NCI-H2107 treated with DMSO at 0.1 percent for 48 hours (cell line): ENCODE data around the gene PLAU.
A peak's percentile ranks its signal among the peaks of the same experiment; 100 is the strongest.
"Not testable (repeated sequence)": the region's sequence is repeated elsewhere in the genome, so short reads cannot be mapped to it uniquely, and the experiment has no call there.

ENCODE experiments used
- DNase-seq: peaks from one replicate; lab custom pipeline; 2025; ENCODE audit not compliant: unreplicated experiment; lab: John Stamatoyannopoulos, UW

Gene PLAU

DNA sequence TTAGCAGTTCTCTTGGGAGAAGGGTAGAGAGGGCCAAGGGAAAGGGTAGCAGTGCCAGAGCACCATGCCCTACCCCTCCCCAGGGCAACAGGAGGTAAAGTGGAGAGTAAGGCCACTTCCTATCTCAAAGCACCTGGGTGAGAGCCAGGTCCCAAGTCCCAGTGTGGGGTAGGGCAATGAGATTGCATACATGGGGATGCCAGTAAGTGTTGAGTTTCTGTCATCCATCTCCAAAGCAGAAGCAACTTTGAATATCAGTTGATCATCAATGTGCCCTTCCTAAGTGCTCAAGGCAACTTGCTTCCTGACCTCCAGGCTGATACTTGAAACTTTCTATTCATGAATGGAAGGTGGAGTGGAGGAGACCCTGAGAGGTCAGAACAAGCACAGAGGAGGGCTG is 34.4 kb upstream of the PLAU start:
- DNase-seq: no peak

DNA sequence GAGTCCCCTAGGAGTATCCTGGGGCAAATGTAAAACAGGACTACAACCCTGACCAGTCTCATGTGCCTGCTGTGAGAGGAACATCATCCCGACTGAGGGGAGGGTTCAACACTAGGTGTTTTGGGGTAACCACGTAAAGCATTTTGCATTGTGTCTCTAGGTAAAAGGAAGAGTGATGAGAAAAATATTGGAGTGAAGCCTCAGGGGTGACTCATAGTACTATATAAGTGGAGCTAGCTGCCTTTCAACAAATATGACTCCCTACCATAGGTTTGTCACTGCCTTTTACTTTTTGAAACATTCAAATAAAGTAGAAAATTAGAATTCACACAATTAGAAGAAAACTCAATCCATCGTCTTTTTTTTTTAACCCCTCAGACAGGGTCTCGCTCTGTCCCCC is 34.0 kb upstream of the PLAU start:
- no peak for DNase-seq

DNA sequence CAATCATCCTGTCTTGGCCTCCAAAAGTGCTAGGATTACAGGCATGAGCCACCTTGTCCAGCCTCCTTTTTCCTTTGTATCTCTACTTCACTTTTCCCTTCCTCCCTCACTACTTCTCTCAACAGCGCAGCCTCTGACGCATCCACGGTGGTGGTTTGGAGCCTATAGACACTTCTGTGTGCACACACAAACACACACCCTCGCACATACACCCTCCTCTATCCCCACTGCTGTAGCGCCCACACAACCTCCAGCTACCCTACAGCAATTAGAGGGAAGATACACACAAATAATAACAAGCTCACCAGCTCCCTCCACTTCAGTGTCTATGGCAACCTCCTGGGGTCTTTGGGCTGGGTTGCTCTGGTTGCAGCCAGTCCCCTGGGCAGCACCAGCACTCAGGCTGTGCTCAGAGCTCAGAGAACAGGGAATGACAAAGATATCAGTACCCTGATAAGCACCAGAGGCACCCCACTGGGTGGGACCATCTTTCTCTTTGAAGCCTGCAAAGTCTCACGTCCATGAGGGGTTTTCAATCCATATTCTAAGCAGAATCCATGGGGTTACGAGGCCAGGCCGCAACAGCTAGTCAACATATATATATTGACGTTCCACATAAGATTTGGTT is 33.3 kb upstream of the PLAU start:
- no peak for DNase-seq

DNA sequence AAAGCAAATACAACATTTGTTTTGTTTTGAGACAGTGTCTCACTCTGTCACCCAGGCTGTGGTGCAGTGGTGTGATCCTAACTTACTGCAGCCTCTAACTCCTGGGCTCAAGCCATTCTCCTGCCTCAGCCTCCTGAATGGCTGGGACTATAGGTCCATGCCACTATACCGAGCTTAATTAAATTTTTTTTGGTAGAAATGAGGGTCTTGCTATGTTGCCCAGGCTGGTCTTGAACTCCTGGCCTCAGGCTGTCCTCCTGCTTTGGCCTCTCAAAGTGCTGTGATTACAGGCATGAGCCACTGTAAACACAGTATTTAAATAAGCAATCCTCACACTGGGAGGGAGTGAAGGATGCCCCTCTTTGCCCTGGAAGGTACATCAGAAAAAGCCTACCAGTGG is 32.6 kb upstream of the PLAU start:
- no peak for DNase-seq

DNA sequence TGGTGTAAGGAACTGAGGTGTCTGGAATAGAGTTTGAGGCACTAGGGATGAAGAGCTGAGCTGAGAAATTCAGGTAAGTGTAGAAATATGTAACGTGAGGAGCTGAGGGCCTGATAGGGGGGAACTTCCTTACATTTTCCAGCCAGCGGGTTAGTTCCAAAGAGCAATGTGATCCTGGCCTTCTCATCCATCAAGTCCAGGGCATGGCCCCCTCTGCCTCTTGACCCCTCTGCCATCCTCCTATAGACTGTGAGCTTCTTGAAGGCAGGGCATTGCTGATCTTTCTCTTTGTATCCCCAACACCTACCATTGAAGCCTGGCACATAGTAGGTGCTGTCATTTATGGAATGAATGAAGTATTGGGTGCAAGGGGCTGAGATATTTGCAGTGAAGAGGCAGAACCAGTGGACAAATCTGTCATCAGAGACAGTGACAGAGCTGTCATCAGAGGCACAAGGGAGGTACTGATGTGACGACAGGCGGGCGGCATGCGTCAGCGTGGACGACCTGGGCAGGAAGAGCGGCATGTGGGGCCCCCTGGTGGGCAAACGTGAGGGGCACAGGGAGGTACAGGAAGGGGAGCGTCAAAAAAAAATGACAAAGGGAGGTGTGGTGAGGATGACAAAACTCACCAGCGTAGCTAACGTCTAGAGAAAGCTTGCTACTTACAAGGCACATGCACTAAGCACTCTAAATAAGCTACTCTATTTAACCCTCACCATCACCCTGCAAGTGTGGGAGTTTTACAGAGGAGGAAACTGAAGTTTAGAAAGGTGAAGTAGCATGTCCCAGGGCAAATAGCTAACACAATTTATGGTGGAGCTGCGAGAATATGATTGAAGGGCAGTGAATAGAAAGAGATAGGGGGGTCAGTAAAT is 31.4 kb upstream of the PLAU start:
- DNase-seq: peak; percentile 29

DNA sequence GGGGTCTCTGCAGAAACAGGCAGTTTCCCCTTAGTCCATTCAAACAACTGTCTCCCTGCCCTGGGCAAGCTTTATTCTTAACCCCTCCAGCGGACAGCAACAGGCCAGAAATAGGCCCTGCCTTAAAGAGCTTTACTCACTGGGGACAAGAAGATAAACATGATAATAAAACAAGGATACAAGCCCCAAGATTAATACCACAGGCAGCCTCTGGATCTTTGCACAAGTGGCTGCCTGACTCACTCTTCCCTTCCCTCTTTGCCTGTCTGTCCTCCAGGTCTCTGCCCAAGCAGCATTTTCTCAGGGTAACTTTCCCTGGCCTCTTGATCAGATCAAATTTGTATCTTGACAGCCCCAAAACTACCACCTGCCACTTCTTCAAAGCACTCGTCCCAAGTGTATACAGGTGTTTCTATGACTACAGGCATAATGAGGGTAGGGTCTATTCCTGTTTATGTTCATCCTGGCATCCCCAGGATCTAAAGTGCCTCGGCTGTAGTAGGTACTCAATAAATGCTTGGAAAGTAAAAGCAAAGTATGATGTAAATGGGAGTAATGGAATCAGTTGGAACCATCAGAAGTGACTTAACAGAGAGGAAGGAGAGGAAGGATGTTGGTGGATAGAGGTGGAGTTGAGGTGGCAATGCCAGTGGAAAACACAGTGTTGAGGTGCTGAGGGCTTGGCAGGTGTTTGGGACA is 29.6 kb upstream of the PLAU start:
- DNase-seq: no peak

DNA sequence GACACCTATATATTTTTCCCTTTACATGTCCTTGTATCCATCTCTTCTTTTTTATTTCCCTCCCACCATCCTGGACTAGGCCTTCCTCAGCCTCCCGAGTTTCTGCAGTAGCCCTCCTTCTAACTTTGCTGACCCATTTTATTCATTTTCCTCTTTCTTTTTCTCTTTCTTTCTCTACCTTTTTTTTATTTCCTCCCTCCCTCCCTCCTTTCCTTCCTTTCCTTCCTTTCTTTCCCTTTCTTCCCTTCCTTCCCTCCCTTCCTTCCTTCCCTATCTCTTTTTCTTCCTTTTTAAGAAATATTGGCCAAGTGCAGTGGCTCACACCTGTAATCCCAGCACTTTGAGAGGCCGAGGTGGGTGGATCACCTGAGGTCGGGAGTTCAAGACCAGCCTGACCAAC is 26.9 kb upstream of the PLAU start:
- no peak for DNase-seq

DNA sequence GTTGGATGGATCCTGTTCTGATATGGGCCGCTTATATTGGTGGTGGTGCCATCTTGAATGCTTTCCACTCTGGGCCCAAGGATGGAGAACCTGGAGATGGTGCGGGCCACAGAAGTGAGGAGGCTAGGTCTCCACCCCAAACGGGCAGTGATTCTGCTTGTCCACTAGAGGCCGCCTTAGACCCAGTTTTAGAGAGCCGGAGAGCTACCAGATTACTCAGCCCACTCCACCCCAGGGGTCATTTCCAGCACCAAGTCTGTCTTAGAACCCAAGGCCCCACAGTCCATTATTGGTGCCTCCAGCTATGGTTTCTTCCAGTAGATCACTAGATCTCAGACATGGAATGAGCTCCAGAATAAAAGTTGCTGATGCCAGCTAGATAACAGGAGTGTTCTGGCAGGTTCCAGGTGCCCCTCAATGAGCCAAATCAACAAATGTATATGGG is 24.8 kb upstream of the PLAU start:
- DNase-seq: peak; percentile 21

DNA sequence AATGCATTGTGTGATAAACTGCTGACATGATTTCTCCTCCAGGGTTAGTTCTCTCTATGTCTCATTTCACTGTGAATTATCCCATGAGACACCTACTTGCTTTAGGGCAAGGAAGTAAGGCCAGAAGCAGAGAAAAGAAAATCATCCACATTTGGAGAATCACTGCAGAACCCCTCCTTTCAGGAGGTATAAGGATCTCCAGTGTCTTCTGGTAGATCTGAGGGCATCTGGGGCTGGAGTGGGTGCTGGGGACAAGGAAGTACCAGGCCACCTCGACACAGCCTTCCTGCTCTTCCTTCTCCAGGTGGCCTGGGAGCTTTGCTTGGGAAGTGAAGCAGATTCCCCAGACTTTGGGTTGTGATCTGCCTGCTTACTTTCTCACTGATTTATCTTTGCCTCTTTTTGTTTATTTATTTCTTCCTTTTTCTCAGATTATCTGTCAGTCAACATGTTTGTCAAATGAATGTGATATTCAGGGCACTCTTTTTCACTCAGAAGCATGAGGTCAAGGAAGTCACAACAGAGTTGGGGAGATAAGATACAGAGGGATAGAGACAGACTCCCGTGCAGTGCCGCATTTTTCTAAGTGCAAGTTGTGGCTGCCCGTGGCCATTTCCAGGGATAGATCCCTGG is 24.2 kb upstream of the PLAU start:
- DNase-seq: no peak

DNA sequence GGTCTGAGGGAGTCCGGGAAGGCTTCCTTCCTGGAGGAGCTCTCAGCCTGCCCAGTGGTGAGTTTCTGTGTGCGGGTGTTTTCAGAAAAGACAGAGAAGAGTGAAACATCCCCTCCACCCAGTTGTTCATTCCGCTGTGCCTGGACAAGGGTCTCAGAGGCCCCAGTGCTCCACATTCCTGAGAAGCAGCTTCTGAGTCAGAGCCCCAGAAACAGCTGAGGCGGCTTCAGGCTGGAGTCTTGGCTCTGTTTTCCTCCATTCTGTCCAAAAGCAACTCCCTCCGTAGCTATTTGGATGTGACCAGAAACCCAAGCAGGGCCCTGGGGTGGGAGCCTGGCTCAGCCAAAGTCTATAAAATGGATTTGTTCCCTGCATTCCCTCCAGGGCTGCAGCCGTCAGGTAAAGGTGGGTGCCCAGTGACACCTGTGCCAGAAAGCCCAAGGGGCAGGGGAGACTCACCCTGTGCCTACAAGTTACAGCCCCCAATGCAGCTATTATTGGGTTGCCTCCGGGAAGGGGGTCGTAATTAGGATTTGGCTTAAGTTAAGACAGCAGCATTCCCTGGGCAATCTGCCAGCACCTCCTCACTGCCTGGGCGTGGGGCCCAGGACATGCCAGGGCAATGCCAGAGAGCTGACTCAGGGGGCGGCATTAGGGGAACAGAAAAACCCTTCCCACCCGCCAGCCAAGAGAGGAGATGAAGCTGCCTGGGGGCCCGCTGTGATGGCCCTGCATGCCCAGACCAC is 23.5 kb upstream of the PLAU start:
- no peak for DNase-seq

DNA sequence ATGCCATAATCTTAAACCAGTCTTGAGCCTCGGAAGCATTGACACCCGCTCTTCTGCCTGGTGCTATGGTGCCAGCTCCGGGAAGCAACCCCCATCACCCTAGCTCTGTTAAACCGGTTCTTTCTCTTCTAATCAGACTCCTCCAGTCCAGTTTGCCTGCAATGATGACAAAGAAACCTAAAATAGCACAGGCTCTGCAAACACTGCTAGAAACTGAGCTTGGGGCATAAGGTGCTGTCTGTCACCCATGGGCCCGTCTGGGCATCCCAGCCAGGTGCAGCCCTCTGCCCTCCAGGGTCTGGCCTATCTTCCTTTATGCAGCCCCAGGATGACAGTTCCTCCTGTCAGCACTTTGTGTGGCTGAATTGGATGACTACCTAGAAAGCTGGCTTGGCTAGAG is 22.4 kb upstream of the PLAU start:
- DNase-seq: no peak

DNA sequence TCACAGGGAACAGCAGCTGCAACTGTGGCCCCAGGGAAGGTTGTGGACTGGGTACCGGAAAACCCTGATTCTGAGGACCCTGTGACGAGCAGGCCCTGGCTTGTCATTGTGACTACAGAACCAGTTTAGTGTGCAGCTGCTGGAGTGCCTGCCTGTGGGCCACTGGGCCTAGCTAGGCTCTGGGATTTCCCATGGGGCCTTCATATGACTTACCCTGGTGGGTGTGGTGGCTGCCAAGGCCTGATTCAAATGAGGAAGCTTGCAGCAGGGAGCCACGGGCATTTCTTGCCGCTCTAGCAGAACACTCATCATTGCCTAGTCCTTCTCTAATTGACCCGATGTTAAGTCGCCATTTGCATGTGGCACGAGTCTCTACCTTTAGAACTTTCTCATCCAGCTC is 21.9 kb upstream of the PLAU start:
- DNase-seq: peak; percentile 32

DNA sequence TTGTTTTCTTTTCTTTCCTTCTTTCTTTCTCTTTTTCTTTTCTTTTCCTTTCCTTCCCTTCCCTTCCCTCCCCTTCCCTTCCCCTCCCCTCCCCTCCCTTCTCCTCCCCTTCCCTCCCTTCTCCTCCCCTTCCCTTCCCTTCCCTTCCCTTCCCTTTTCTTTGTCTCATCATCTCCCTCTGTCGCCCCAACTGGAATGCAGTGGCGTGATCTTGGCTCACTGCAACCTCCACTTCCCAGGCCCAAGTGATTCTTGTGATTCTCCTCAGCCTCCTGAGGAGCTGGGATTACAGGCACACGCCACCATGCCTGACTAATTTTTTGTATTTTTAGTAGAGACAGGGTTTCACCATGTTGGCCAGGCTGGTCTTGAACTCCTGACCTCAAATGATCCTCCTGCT is 21.5 kb upstream of the PLAU start:
- not testable (repeated sequence) for DNase-seq

DNA sequence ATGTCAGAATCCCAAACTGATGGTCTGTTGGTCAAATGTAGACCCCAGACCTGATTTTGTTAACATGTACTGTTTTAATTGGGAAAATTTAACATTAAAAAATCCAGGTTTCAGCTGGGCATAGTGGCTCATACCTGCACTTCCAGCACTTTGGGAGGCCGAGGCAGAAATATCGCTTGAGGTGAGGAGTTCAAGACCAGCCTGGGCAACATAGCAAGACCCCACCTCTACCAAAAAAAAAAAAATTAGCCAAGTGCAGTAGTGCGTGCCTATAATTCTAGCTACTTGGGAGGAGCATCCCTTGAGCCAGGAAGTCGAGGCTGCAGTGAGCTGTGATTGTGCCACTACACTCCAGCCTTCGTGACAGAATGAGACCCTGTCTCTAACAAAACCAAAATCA is 20.7 kb upstream of the PLAU start:
- DNase-seq: no peak

DNA sequence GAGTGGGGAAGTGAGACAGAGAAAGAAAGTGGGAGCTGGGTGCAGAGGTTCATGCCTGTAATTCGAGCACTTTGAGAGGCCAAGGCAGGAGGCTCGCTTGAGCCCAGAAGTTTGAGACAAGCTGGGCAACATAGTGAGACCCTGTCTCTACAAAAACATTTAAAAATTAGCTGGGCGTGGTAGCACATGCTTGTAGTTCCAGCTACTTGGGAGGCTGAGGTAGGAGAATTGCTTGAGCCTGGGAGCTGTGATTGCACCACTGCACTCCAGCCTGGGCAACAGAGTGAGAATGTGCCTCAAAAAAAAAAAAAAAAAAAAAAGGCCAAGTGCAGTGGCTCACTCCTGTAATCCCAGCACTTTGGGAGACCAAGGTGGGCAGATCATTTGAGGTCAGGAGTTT is 20.1 kb upstream of the PLAU start:
- not testable (repeated sequence) for DNase-seq

DNA sequence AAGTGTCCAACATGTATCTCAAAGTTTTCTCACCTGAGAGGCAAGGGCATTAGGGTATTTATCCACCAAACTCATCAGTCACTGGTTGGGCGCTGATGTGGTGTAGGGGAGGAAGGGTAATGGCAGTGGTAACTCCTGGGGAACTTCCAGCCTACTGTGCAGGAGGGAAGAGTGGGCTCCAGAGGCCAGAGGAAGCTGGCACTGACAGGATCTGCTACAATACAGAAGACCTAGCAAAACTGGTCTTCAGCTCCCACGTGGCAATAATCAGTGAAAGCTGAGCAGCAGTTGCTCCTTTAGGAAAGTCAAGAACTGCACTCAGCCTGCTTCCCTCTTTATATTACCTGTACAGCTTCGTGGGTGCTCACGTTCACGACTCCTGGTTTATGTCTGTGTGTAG is 19.4 kb upstream of the PLAU start:
- DNase-seq: no peak

DNA sequence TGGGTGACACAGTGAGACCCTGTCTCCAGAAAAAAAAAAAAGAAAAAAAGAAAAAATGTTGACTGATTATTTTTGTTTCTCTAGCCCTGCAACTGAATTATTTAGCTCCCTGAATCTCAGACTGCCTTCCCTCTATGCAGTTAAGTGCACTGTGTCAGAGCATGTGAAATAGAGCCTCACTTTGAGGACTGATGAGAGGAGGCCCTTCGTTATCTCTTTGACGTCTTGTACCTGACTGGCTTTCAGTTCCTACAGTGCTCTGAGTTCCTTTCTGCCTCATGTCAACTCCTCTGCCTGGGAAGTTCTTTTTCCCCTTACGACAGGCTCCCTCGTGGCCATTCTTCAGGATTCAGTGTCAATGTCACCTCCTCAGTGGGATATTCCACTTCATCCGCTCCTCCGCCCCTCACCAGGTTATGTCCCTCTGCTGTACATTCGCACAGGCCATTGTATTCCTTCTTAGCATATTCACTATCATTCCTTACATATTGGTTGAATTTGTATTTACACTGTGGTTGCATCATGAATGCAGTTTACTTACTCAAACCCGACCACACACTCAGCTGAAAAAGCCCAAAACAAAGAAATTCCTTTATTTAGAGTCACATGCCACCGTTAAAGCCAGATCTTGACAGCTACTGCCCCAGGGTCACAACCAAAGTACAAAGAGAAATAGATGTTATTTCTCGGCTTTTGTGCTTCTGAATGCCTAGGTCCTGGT is 18.5 kb upstream of the PLAU start:
- no peak for DNase-seq

DNA sequence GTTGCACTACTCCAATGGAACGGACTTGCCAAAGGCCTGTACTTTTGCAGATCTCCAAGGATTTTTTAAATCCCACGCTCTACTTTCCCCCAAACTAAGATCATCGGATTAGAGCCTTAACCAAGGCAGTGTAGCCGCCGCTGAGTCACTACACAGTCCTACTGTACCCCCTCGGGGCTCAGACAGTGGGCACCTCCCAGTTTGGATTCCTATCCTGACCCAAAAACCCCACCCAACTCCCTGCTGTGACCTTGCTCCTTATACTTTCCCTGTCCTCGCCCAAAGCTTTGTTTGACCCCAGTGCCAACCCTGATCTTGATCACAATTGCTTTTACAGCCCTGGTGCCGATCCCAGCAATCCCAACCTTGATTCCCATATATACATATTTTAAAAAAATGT is 17.5 kb upstream of the PLAU start:
- no peak for DNase-seq

DNA sequence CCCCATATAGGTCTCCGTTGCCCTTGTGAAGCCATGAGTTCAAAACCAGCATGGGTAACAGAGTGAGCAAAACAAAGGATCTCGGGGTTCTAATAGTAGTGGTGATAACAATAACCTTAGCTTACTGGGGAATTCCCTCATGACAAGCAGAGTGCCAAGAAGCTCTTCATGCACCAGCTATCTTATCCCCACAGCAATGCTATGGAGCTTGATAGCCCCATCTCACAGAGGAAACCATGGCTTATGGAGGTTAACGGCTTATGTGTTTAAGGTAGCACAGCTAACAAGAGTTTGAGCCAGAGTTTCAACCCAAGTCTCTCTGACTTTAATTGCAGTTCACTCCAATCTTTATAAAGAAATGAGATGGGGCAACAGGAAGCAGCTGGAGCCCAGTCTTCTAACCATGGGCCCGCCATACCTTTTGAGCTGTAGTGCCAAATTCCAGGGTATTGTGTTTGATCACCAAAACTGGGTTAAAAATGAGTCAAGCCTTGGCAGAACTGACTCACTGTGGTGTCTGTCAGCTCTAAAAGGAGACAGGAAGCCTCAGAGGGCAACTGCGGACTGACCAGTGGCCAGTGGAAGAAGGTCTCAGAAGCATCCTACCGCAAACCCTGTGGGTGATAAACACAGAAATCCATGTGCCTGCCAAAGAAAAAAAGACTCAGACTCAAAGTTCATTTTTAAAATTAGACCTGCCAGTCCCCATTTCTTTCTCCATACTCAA is 16.5 kb upstream of the PLAU start:
- no peak for DNase-seq

DNA sequence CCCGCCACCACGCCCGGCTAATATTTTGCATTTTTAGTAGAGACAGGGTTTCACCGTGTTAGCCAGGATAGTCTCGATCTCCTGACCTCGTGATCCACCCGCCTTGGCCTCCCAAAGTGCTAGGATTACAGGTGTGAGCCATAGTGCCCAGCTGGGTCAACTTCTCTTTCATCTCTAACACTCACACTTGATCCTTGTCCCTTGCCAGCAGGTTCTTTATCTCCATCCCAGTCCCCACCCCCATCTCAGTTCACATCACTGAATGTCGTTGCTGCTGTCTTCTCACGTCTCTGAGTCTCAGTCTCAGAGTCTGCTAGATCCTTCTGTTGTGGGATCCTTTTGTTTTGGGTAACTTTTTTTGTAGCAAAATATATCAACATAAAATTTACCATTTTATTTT is 15.6 kb upstream of the PLAU start:
- not testable (repeated sequence) for DNase-seq
